ENCODE data around the gene NAA38. TPM values are rescaled to one million over a fixed set of nuclear protein-coding genes. Genes with fewer than 3 reads are reported as not detected.

NAA38 gene
- total RNA-seq, 1 donor from 2014 or later, result 8.6 TPM

DNA sequence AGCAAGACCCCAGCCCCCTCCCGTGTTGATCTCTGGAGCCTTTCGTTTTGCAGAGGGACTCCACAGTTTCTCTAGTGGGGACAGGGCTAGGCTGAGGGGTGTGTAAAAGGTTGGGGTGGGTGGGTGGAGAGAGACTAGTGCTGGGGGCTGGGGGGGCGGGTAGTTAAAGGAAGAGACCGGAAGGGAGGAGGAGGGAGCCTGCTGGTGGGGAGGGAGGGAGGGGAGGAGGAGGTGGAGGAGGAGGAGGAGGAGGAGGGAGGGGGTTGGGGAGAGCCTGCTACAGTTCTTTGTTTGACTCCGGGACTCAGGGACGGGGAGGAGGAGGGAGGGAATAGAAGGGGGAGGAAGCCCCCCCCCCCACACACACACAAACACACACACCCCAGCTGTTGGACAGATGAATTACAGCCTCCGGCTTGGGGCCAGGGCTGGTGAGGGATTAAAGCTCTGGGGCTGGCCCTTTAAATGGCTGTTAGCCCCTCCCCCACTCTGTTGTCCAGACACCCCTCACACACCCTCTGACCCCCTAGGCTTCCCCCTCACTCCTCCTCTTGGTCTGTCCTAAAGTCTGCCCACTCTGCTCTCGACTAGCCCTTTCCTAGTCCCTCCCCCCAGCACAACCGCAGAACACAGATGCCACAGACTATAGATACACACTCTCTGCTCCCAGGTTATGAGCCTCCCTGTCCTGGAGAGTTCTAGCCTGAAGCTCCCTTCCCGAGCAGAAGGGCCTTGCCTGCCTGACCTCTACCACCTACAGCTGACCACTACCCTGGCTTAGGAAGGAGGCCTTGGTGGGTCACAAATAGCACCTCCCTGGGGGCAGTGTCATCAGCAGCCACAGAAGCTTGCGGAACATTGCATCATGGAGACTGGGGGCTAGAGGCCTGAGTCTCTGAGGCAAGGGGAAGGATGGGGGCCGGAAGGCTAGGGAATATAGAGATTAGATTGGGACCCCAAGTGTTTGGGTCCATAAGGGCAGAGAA lies 19.0 kb downstream of the NAA38 start:
- peak; percentile 92 for DNase-seq (ENCODE audit: low spot score)
- Mint-ChIP-seq H3K4me1 (peaks cover 52% of the 10 kb centered on the region), H3K27me3 (ENCODE audit: insufficient read depth, low read depth) (peaks cover 10% of the 10 kb centered on the region), H3K4me3 (peak overlapping the region; percentile 94), H3K27ac (peak overlapping the region; percentile 98), H3K36me3 (peaks cover 3% of the 10 kb centered on the region), H3K9me3 (no peaks in the 10 kb centered on the region)
- peak overlapping the region; percentile 99 for H3K4me2 ChIP-seq
- no peak overlapping the region for H3K9ac ChIP-seq
- H3K36me3 ChIP-seq, result no peaks in the 10 kb centered on the region
- peaks cover 49% of the 10 kb centered on the region for H4K20me1 ChIP-seq (ENCODE audit: low read depth)
- no peaks in the 10 kb centered on the region for H3K9me3 ChIP-seq (ENCODE audit: low read depth)
- peaks cover 2% of the 10 kb centered on the region for H3K27me3 ChIP-seq
- H3F3A ChIP-seq (ENCODE audit: low read depth), result peaks cover 78% of the 10 kb centered on the region
- H3K79me2 ChIP-seq (ENCODE audit: low read depth), result peaks cover 50% of the 10 kb centered on the region
- peak overlapping the region; percentile 63 for H3K27ac ChIP-seq
- no peak for TF ChIP-seq EZH2 (IDR thresholded peaks at IDR 0.05)
- TF ChIP-seq CTCF (IDR thresholded peaks at IDR 0.05), result no peak
- TF ChIP-seq EZH2phosphoT487 (IDR thresholded peaks at IDR 0.05), result no peak
- H3K4me3 ChIP-seq, result peak overlapping the region; percentile 71
- H2AFZ ChIP-seq (replicated peaks), result no peak overlapping the region
- peaks cover 37% of the 10 kb centered on the region for H3K4me1 ChIP-seq

DNA sequence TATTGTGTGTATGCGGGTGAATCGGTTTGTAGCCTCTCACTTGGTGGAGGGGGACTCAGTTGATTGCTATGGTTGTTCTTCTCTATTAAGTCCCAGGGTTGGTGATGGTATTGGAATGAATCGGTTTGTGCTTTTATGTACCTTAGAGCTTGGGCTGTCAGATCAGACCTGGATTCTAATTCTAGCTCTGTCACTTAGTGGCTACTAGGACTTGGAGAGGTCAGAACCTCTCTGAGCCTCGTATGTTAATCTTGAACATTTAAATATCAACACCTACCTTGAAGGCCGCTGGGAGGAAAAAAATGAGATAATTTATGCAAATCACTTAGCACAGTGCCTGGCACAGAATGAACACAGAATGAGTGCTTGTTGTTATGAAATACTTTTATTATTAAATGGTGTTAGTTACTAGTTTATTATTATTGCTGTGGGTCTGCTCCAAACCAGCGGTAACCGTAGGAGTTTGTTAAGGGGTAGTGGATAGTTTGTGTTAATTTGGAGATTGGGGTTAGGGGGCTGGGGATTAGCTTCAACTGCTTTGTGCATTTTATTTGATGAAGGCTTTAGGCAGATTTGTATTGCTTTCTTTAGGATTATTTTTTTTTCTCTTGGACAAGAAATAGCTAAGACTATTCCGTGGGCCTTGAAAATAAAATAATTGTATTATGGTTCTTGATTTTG lies 19.8 kb downstream of the NAA38 start:
- H3K27me3 Mint-ChIP-seq (ENCODE audit: insufficient read depth, low read depth), result peaks cover 7% of the 10 kb centered on the region
- Histone ChIP-seq H3K79me2 (ENCODE audit: low read depth) (peaks cover 42% of the 10 kb centered on the region), H3K4me3 (peak overlapping the region; percentile 71), H3K9me3 (ENCODE audit: low read depth) (no peaks in the 10 kb centered on the region), H3K27ac (peak overlapping the region; percentile 63), H3K36me3 (no peaks in the 10 kb centered on the region), H3K4me2 (peak overlapping the region; percentile 99), H3F3A (ENCODE audit: low read depth) (peaks cover 71% of the 10 kb centered on the region), H3K27me3 (peaks cover 11% of the 10 kb centered on the region), H2AFZ (replicated peaks) (no peak overlapping the region), H3K9ac (no peak overlapping the region), H3K4me1 (peaks cover 40% of the 10 kb centered on the region), H4K20me1 (ENCODE audit: low read depth) (peaks cover 45% of the 10 kb centered on the region)
- peak; percentile 53 for DNase-seq (ENCODE audit: low spot score)
- H3K36me3 Mint-ChIP-seq, result peaks cover 3% of the 10 kb centered on the region
- H3K9me3 Mint-ChIP-seq, result no peaks in the 10 kb centered on the region
- peak overlapping the region; percentile 98 for H3K27ac Mint-ChIP-seq
- TF ChIP-seq CTCF (IDR thresholded peaks at IDR 0.05) (no peak), EZH2 (IDR thresholded peaks at IDR 0.05) (no peak), EZH2phosphoT487 (IDR thresholded peaks at IDR 0.05) (no peak)
- peak overlapping the region; percentile 94 for H3K4me3 Mint-ChIP-seq
- H3K4me1 Mint-ChIP-seq, result peaks cover 57% of the 10 kb centered on the region

DNA sequence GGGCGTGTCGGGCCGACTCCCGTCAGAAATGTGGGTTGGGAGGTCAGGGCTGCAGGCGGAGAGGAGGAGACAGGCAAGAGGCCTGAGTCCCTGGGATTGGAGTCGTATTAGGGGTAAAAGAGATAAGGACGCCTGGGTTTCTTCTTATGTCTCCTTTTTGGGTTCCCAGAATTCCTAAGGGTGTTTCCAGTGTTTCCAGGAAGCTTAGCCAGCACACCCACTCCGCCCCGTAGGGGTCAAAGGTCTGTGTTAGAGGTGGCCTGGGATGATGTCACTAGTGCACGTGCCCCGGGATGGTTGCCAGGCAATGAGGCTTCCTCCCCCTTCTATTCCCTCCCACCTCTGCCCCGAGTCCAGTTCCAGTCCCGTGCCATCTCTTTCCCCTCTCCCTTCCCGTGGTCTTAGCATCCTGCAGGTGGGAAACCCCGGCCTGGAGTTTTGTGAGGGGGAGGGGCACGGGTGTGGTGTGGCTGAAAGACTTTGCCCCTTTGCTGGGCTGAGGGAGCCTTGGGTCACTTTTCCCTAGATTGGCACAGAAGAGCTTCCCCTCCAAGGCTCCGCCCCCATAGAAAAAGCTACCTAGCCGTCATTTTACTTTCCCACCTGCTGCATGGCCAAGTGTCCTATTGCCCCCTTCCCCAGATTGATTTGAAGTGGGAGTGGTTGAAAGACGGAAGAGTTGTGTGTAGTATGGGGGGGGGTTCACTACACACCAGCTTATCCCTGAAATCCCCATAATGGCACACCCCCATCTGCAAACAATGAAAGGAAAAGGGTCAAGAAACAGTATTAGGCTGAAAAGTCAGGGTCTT lies 20.6 kb downstream of the NAA38 start:
- peaks cover 18% of the 10 kb centered on the region for H3K27me3 ChIP-seq
- Mint-ChIP-seq H3K27me3 (ENCODE audit: insufficient read depth, low read depth) (peaks cover 6% of the 10 kb centered on the region), H3K36me3 (peaks cover 3% of the 10 kb centered on the region), H3K27ac (peak overlapping the region; percentile 98), H3K4me1 (peaks cover 55% of the 10 kb centered on the region), H3K4me3 (peak overlapping the region; percentile 94), H3K9me3 (no peaks in the 10 kb centered on the region)
- H3K27ac ChIP-seq, result peak overlapping the region; percentile 80
- TF ChIP-seq EZH2phosphoT487 (IDR thresholded peaks at IDR 0.05) (no peak), EZH2 (IDR thresholded peaks at IDR 0.05) (no peak), CTCF (IDR thresholded peaks at IDR 0.05) (no peak)
- peak overlapping the region; percentile 29 for H3K9ac ChIP-seq
- no peaks in the 10 kb centered on the region for H3K9me3 ChIP-seq (ENCODE audit: low read depth)
- no peak overlapping the region for H2AFZ ChIP-seq (replicated peaks)
- H3K4me2 ChIP-seq, result peak overlapping the region; percentile 99
- peaks cover 40% of the 10 kb centered on the region for H3K4me1 ChIP-seq
- peak; percentile 98 for DNase-seq (ENCODE audit: low spot score)
- no peaks in the 10 kb centered on the region for H3K36me3 ChIP-seq
- H4K20me1 ChIP-seq (ENCODE audit: low read depth), result peaks cover 40% of the 10 kb centered on the region
- peaks cover 38% of the 10 kb centered on the region for H3K79me2 ChIP-seq (ENCODE audit: low read depth)
- H3K4me3 ChIP-seq, result peak overlapping the region; percentile 71
- peaks cover 65% of the 10 kb centered on the region for H3F3A ChIP-seq (ENCODE audit: low read depth)
